Caki2 (cell line): ENCODE results near the gene CNBD2. TPM values are rescaled to one million over a fixed set of nuclear protein-coding genes. Genes with fewer than 3 reads are reported as not detected.
"Not testable (repeated sequence)": the region's sequence is repeated elsewhere in the genome, so short reads cannot be mapped to it uniquely, and the experiment has no call there.

Source experiments
- DNase-seq: peaks from one replicate; pipeline ENCODE4 v3.0.0-alpha.2; 2015; ENCODE audit warnings: low read depth
- in situ Hi-C: cut with HindIII; loops from 2 replicates; pipeline ENCODE4 v1.10.0; 2016; ENCODE audit warnings: low sequenced_read_pairs, low pct_unique_long_range_greater_than_20kb, mixed read lengths
- total RNA-seq: library from RNA; depleted of rRNA; stranded (reverse); fragments of >200 nt; shearing (Covaris generic); gene quantifications from 2 replicates; pipeline ENCODE4 v1.2.3, GENCODE V29; 2014; ENCODE audit warnings: low replicate concordance; rRNA removed

The CNBD2 gene
- total RNA-seq = 2.4 and 6.8 TPM in 2 replicates

GRCh38 chr20:35967979-35968640 is at the start of gene CNBD2:
Gene CNBD2 (plus strand): TSS chr20:35968590. CDS start chr20:35968763, 173 bp downstream.
- in situ Hi-C loops = no loop called here
- DNase-seq = no peak

- no peak for DNase-seq
- in situ Hi-C loops = no loop called here
These were observed 47.9 kb upstream of the CNBD2 start for GRCh38 chr20:35920523-35920922.

GRCh38 chr20:35929301-35929700 is 39.1 kb upstream of the CNBD2 start:
- no peak for DNase-seq
- in situ Hi-C loops = no loop called here

GRCh38 chr20:35934050-35934449 is 34.3 kb upstream of the CNBD2 start:
- no peak for DNase-seq
- in situ Hi-C loops = no loop called here

- no peak for DNase-seq
- in situ Hi-C loops = no loop called here
These were observed 29.1 kb upstream of the CNBD2 start for GRCh38 chr20:35939264-35939663.

- no peak for DNase-seq
- in situ Hi-C loops = loop anchor here (10.0 kb wide), 1 partner anchor 167 kb away; the partner anchor contains the start of gene PHF20
These were observed 26.8 kb upstream of the CNBD2 start for GRCh38 chr20:35941620-35942019.

GRCh38 chr20:35942243-35942642 is 26.1 kb upstream of the CNBD2 start:
- DNase-seq = no peak
- in situ Hi-C loops = loop anchor here (10.0 kb wide), 1 partner anchor 167 kb away; the partner anchor contains the start of gene PHF20

- peak; percentile 19 for DNase-seq
- in situ Hi-C loops = loop anchor here (10.0 kb wide), 1 partner anchor 173 kb away; the partner anchor contains the start of gene PHF20
These were observed 20.9 kb upstream of the CNBD2 start for GRCh38 chr20:35947489-35947888.

- in situ Hi-C loops = loop anchor here (10.0 kb wide), 1 partner anchor 173 kb away; the partner anchor contains the start of gene PHF20
- DNase-seq = no peak
These were observed 20.5 kb upstream of the CNBD2 start for GRCh38 chr20:35947907-35948306.

GRCh38 chr20:35950093-35950492 is 18.3 kb upstream of the CNBD2 start:
- DNase-seq = no peak
- in situ Hi-C loops = no loop called here

- in situ Hi-C loops = not testable (repeated sequence)
These were observed 16.3 kb upstream of the CNBD2 start for GRCh38 chr20:35952080-35952479.

GRCh38 chr20:35952480-35953386 is 15.7 kb upstream of the CNBD2 start:
- DNase-seq = peak; percentile 32

More at GRCh38 chr20:35952080-35952479, 16.3 kb upstream of the CNBD2 start:
- not testable (repeated sequence) for DNase-seq

GRCh38 chr20:35953387-35954199 is 14.8 kb upstream of the CNBD2 start:
- no peak for DNase-seq
- in situ Hi-C loops = no loop called here

More at GRCh38 chr20:35952480-35953386, 15.7 kb upstream of the CNBD2 start:
- in situ Hi-C loops = no loop called here

GRCh38 chr20:35954200-35954906 is 14.0 kb upstream of the CNBD2 start, which contains the start of gene SCAND1:
Gene SCAND1 (minus strand): TSS chr20:35954502. CDS start chr20:35954284, 218 bp downstream.
- peak; percentile 99 for DNase-seq
- in situ Hi-C loops = no loop called here

GRCh38 chr20:35954907-35955251 is 13.5 kb upstream of the CNBD2 start:
- no peak for DNase-seq
- in situ Hi-C loops = no loop called here

GRCh38 chr20:35956616-35957015 is 11.8 kb upstream of the CNBD2 start:
- in situ Hi-C loops = no loop called here
- DNase-seq = no peak

- in situ Hi-C loops = not testable (repeated sequence)
These were observed 9.1 kb upstream of the CNBD2 start for GRCh38 chr20:35959291-35959690.

More at GRCh38 chr20:35959291-35959690, 9.1 kb upstream of the CNBD2 start:
- DNase-seq = not testable (repeated sequence)
